GM10248 (cell line): ENCODE results near the gene SLC1A2.

Source experiments
- CTCF ChIA-PET: fragments of 300-600 bp; sonication (Branson Sonifier 250); formaldehyde crosslinking; extraction: SDS; loops from one replicate; lab custom pipeline; 2021; ENCODE audit warnings: antibody characterized with exemption; lab: Yijun Ruan, JAX
- POLR2A ChIA-PET: fragments of 350-650 bp; sonication (Branson Sonifier 250); formaldehyde crosslinking; extraction: SDS; loops from one replicate; lab custom pipeline; 2020; ENCODE audit warnings: antibody characterized with exemption; lab: Yijun Ruan, JAX
- DNase-seq: peaks from one replicate; pipeline ENCODE4 v3.0.0; 2012; ENCODE audit errors: extremely low spot score
- CTCF ChIP-seq: IDR thresholded peaks from 2 replicates; pipeline ENCODE4 v1.5.1; 2012; ENCODE audit warnings: mild to moderate bottlenecking, low read depth; ENCODE audit errors: extremely low read depth, missing control alignments, control extremely low read depth

Gene SLC1A2

GRCh38 chr11:35323076-35323868 lies 96.1 kb downstream of the SLC1A2 start:
- DNase-seq = no peak
- CTCF ChIA-PET = interaction anchor here (1.0 to 2.6 kb wide), 8 partner anchors 8 to 69 kb away, joined by 3 to 9 read pairs (median 4); no protein-coding TSS in a partner anchor
- POLR2A ChIA-PET = no interaction called here

GRCh38 chr11:35322318-35322979 lies 96.9 kb downstream of the SLC1A2 start:
- TF ChIP-seq CTCF = no peak
- ChIA-PET POLR2A (no interaction called here), CTCF (interaction anchor here (1.0 to 2.6 kb wide), 4 partner anchors 10 to 16 kb away, joined by 3 to 9 read pairs (median 5); no protein-coding TSS in a partner anchor)
- no peak for DNase-seq

More at GRCh38 chr11:35323076-35323868, 96.1 kb downstream of the SLC1A2 start:
- TF ChIP-seq CTCF = no peak

- DNase-seq = no peak
- TF ChIP-seq CTCF = no peak
- ChIA-PET CTCF (interaction anchor here (1.0 to 7.7 kb wide), 5 partner anchors 10 to 17 kb away, joined by 3 to 51 read pairs (median 4); no protein-coding TSS in a partner anchor), POLR2A (no interaction called here)
Measured at GRCh38 chr11:35321532-35322317, 97.6 kb downstream of the SLC1A2 start.

- TF ChIP-seq CTCF = no peak
- CTCF ChIA-PET = interaction anchor here (1.4 to 7.7 kb wide), 2 partner anchors 14 to 16 kb away, joined by 3 to 51 read pairs; no protein-coding TSS in a partner anchor
- POLR2A ChIA-PET = no interaction called here
- no peak for DNase-seq
Measured at GRCh38 chr11:35321111-35321510, 98.2 kb downstream of the SLC1A2 start.

GRCh38 chr11:35318977-35319925 lies 100.1 kb downstream of the SLC1A2 start:
- TF ChIP-seq CTCF = no peak
- peak; percentile 30 for DNase-seq
- ChIA-PET CTCF (interaction anchor here (0.9 to 7.7 kb wide), 6 partner anchors 10 to 45 kb away, joined by 3 to 51 read pairs (median 13); no protein-coding TSS in a partner anchor), POLR2A (no interaction called here)
